Hair follicular keratinocyte (primary cell): ENCODE results near the gene NDNF. TPM values are rescaled to one million over a fixed set of nuclear protein-coding genes. Genes with fewer than 3 reads are reported as not detected.

Experiments
- total RNA-seq: library from RNA; depleted of rRNA; stranded (reverse); fragments of >200 nt; gene quantifications from 2 replicates; pipeline ENCODE4 v1.2.3, GENCODE V29; 2015

NDNF gene
- total RNA-seq = not detected in 2 replicates

DNA sequence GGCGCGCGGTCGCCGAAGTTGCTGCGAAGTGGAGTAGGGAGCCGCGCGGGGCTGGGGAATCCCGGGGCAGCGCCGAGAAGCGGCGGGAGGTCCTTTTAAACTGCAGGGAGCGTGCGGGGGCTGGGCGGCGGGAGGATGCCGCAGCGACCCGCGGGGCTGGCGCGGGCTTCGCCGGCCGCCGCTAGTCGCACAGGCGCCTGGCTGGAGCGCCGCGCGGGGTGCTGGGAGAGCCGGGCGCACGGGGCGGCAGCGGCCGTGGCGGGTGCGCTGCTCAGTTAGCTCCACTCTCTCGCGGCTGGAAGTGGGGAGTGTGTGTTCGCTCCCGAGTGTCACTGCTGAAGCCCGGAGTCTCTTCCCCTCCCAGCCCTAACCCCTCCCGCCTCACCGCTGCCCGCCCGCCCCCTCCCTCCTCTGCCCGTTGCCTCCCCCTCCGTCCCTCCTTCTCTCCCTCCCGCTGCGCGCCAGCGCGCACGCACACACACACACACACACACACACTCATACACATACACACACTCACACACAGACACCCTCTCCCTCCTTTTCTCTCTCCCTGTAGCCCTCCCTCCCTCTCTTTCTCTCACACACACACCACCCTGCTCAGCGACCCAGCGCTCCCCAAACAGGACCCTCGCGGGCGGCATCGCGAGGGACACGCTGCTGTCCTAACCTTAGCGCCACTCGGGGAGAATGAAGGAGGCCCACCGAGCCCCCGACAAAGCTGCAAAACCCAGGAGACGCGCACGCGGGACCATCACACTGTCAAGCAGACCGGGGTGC is at the start of gene NDNF:
Gene NDNF (minus strand): TSS at position 312 of the 780 bp plus-strand sequence. CDS start 26,698 bp downstream, outside the sequence.

Other genes with a start within 250 kb of the NDNF start
- 9.5 and 17.0 TPM in 2 replicates for gene PRDM5, start 149.8 kb downstream of the NDNF start, total RNA-seq
- gene TNIP3, start 91.8 kb upstream of the NDNF start, total RNA-seq = 0.23 and 1.4 TPM in 2 replicates